ENCODE measurements around the gene NXPH4.

The NXPH4 gene

DNA sequence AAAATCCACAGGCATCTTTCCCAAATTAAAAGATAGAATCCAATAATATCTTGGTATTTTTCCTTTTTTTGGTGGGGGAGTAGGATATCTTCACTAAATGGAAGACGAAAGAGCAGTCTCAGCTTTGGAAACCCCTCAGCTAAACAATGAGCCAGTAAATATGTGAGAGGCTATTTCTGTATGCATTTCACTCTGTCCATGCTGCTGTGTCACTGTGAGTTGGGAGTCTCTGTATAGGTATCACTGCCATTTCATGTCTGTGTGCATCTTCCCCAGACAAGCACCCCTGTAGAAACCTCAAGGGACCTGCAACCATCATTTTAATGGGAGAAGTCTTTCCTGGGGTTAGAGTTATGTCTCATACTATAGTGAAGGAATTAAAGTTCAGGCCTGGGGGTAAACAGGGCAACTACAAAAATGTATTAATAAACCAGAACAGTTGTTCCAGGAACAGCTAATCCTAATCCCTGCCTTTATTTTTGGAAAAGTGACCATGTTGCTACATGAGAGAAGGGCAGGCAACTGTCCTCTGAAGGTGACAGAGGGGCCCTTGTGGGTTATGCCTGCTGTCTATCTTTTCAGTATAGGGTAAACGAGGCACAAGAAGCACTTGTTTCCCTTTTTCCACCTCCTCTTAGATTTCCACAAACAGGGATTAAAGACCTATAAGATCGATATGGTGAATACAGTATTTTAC, 45.7 kb downstream of the NXPH4 start:
- no peak for FAIRE-seq
- no peak for DNase-seq (ENCODE audit: extremely low spot score, insufficient read length, low read depth)

DNA sequence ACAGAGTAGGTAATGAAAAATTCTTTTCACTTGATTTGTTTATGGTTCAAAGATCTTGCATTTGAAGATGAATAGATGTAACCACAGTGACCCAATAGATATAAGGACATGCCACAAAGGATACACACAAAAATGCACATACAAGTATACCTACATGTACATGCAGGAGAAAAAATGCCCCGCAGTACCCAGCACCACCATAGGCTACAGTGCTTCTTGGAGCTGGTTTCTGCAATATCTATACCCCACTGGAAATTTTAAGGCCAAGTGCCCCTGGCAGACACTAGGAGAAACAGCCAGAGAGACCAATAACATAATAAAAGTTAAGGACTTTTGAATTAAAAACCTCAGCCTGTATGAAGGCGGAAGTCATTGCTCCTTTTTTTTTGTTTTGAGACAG, 46.5 kb downstream of the NXPH4 start:
- FAIRE-seq (no peak), DNase-seq (ENCODE audit: extremely low spot score, insufficient read length, low read depth) (no peak)

DNA sequence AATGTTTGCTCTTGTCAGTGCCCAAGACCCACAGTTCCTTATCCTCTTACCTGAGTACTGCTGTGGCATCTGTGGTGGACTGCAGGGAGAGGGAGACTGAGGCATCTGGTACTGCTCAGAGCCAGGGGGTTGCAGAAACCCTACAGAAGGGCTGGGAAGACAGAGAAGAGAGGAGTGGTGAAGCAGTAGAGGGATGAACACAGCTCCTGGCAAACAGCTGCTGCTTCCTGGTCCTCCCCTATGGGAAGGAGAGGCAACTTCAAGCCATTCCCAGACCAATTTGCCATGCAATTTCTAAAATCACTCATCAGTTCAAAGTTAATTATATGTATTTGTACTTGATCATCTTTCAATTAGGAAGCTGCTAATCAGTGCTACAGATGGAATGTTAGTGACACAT, 50.1 kb downstream of the NXPH4 start:
- FAIRE-seq (no peak), DNase-seq (ENCODE audit: extremely low spot score, insufficient read length, low read depth) (no peak)

DNA sequence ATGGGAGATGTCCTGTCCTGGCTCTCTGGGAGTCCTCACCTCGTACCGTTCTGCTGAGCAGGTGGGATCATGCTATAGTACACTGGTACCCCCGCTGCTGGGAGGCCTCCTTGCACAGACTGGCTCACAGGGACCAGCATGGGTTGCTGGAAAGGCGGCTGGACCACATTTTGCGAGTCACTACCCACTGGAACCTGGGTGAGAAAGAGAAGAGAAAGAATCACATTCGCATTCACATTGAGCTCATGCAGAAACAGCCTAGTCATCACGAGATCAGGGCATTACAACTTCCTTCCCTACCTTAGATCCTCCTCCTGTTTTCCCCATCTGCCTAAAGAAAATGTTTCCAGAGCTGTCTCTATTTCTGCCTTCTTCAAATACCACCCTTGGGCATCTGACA, 51.7 kb downstream of the NXPH4 start:
- DNase-seq (ENCODE audit: extremely low spot score, insufficient read length, low read depth) (no peak), FAIRE-seq (no peak)

DNA sequence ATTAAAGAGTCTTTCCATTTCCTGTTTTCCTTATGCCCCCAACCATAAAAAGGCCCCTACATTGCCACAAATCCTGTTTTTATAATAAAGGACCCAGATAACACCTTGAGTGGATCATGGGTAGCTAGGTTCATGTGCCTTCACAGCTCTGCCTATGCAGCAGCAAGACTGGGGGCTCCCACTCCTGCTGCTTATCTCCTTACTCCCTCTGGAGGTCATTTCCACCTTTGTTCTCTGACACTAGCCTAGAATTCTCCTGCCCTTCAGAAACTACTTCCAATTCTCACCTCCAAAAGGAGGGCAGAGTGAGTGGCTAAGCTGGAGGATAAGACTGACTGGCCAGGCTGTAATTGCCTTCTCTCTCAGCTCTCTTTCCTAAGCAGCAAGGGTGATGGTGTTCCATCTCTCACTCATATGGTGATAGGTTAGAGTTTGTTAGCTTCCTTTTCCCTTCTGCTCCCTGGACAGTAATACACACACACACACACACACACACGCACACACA, 54.4 kb downstream of the NXPH4 start:
- FAIRE-seq (no peak), DNase-seq (ENCODE audit: extremely low spot score, insufficient read length, low read depth) (no peak)

DNA sequence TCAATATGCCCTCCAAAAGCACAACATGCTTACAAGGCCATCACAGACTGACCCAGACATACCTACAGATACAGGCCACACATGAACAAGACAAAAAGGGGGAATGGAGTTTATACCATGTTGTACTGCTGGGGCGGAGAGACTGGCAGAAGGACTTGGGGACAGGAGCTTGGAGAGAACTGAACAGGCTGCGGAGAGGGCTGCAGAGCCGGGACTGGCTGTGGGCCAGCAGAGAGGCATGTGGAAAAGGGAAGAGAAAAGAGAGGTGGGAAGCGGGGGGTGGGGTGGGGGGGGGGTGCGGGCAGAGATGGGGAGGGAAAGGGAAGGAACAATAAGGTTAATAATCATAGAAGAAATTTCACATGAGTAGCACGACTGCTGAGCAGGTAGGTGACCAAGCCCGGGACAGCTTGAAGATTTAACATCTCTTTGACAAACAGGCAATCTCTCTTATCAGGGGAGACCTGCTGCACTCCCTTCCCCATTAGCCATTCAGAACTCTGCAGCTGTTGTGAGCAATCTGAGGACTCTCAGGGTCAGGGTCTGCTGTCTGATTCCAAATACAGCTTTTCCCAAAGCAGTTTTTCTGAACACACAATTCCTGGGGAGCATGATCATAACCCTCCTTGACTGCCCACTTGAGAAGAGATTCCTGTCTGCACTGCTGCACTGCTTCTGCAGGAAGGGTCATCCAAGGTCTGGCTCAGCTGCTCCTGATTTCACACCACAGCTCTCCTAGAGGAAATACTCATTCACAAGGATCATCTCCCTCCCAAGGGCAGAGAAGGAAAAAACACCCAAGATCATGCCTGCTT, 56.0 kb downstream of the NXPH4 start:
- no peak for FAIRE-seq
- no peak for DNase-seq (ENCODE audit: extremely low spot score, insufficient read length, low read depth)

DNA sequence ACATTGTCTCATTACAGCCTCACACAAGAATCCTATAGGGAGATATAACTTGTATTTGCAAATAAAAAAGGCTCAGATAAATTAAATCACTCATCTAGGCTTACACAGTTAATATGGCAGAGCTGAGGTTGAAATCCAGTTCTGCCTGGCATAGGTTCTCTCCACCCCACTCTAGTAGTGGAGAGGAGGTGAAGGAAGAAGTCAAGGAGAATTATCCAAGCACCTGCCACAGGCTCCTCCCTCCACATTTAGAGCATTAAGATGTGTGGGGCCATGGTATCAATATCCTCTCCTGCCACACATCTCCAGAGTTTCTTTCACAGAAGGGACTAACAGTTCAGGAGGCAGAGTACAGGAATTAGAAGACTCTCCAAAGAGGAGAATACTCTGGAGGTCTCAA, 56.9 kb downstream of the NXPH4 start:
- no peak for DNase-seq (ENCODE audit: extremely low spot score, insufficient read length, low read depth)
- FAIRE-seq, result no peak
